HL-60/S4 (cell line): ENCODE data around the gene RNF130.
"Not testable (repeated sequence)": the region's sequence is repeated elsewhere in the genome, so short reads cannot be mapped to it uniquely, and the experiment has no call there.

ENCODE experiments used
- in situ Hi-C: fragments of 300-500 bp; cut with MboI; formaldehyde crosslinking; loops from 2 replicates; pipeline ENCODE4 v1.14.3; 2022; ENCODE audit warnings: low sequenced_read_pairs

The RNF130 gene

GRCh38 chr5:180027459-180028089 lies 44.0 kb downstream of the RNF130 start:
- in situ Hi-C loops = no loop called here

- in situ Hi-C loops = no loop called here
These were observed 44.7 kb downstream of the RNF130 start for GRCh38 chr5:180026734-180027458.

GRCh38 chr5:180026320-180026719 lies 45.2 kb downstream of the RNF130 start:
- in situ Hi-C loops = no loop called here

- in situ Hi-C loops = no loop called here
These were observed 49.7 kb downstream of the RNF130 start for GRCh38 chr5:180021900-180022299.

GRCh38 chr5:180020176-180020575 lies 51.4 kb downstream of the RNF130 start:
- in situ Hi-C loops = no loop called here

GRCh38 chr5:180018347-180019060 lies 53.1 kb downstream of the RNF130 start:
- in situ Hi-C loops = no loop called here

GRCh38 chr5:180015523-180015922 lies 56.0 kb downstream of the RNF130 start:
- in situ Hi-C loops = not testable (repeated sequence)

GRCh38 chr5:180013678-180014077 lies 57.9 kb downstream of the RNF130 start:
- in situ Hi-C loops = no loop called here

- in situ Hi-C loops = no loop called here
These were observed 59.2 kb downstream of the RNF130 start for GRCh38 chr5:180012316-180012715.

- in situ Hi-C loops = no loop called here
These were observed 60.9 kb downstream of the RNF130 start for GRCh38 chr5:180010636-180011035.

GRCh38 chr5:180009581-180009980 lies 62.0 kb downstream of the RNF130 start:
- in situ Hi-C loops = no loop called here

GRCh38 chr5:180008433-180008832 lies 63.1 kb downstream of the RNF130 start:
- in situ Hi-C loops = no loop called here

- in situ Hi-C loops = no loop called here
These were observed 64.0 kb downstream of the RNF130 start for GRCh38 chr5:180007582-180007981.

- in situ Hi-C loops = no loop called here
These were observed 65.4 kb downstream of the RNF130 start for GRCh38 chr5:180006141-180006540.

GRCh38 chr5:180003127-180003526 lies 68.4 kb downstream of the RNF130 start:
- in situ Hi-C loops = no loop called here

- in situ Hi-C loops = no loop called here
These were observed 69.8 kb downstream of the RNF130 start for GRCh38 chr5:180001742-180002141.

- in situ Hi-C loops = no loop called here
These were observed 70.4 kb downstream of the RNF130 start for GRCh38 chr5:180001136-180001535.

GRCh38 chr5:179998485-179998884 lies 73.1 kb downstream of the RNF130 start:
- in situ Hi-C loops = no loop called here

GRCh38 chr5:179994583-179995323 lies 76.8 kb downstream of the RNF130 start:
- in situ Hi-C loops = no loop called here

GRCh38 chr5:179992855-179993254 lies 78.7 kb downstream of the RNF130 start:
- in situ Hi-C loops = not testable (repeated sequence)

- in situ Hi-C loops = no loop called here
These were observed 80.5 kb downstream of the RNF130 start for GRCh38 chr5:179991106-179991505.
